HG03521 (cell line): ENCODE measurements around the gene ZMIZ1.
A peak's percentile ranks its signal among the peaks of the same experiment; 100 is the strongest.
"Not testable (repeated sequence)": the region's sequence is repeated elsewhere in the genome, so short reads cannot be mapped to it uniquely, and the experiment has no call there.

Source experiments
- ATAC-seq: cut with Tn5 transposase; IDR thresholded peaks from one replicate; pipeline ENCODE4 v1.9.1; 2021; ENCODE audit warnings: mild to moderate bottlenecking, moderate library complexity; ENCODE audit not compliant: unreplicated experiment

Gene ZMIZ1

GRCh38 chr10:79277579-79278269, 209.0 kb downstream of the ZMIZ1 start:
- ATAC-seq: no peak

GRCh38 chr10:79279047-79279446, 210.3 kb downstream of the ZMIZ1 start:
- ATAC-seq: not testable (repeated sequence)

- ATAC-seq: no peak
Observed at GRCh38 chr10:79280956-79281355, 212.2 kb downstream of the ZMIZ1 start.

GRCh38 chr10:79282388-79282787, 213.6 kb downstream of the ZMIZ1 start:
- ATAC-seq: no peak

- no peak for ATAC-seq
Observed at GRCh38 chr10:79283616-79284015, 214.8 kb downstream of the ZMIZ1 start.

GRCh38 chr10:79284158-79284871, 215.5 kb downstream of the ZMIZ1 start:
- no peak for ATAC-seq

- ATAC-seq: peak; percentile 63
Observed at GRCh38 chr10:79285315-79286197, 216.8 kb downstream of the ZMIZ1 start.

GRCh38 chr10:79286318-79286951, 217.7 kb downstream of the ZMIZ1 start:
- peak; percentile 80 for ATAC-seq

GRCh38 chr10:79287973-79288723, 219.4 kb downstream of the ZMIZ1 start:
- no peak for ATAC-seq

GRCh38 chr10:79289801-79290200, 221.0 kb downstream of the ZMIZ1 start:
- ATAC-seq: no peak

- ATAC-seq: no peak
Observed at GRCh38 chr10:79292026-79292766, 223.4 kb downstream of the ZMIZ1 start.

GRCh38 chr10:79292891-79293746, 224.4 kb downstream of the ZMIZ1 start:
- no peak for ATAC-seq

GRCh38 chr10:79293841-79294581, 225.2 kb downstream of the ZMIZ1 start:
- ATAC-seq: no peak

GRCh38 chr10:79295563-79295962, 226.8 kb downstream of the ZMIZ1 start:
- ATAC-seq: no peak

GRCh38 chr10:79296431-79296830, 227.7 kb downstream of the ZMIZ1 start:
- no peak for ATAC-seq

GRCh38 chr10:79298403-79299244, 229.9 kb downstream of the ZMIZ1 start:
- no peak for ATAC-seq
